GM12892 (cell line): Measurements from ENCODE around the gene STK32C.

Source experiments
- POLR2A ChIP-seq: IDR thresholded peaks from 2 replicates; pipeline ENCODE4 v1.6.1; 2011; ENCODE audit warnings: low read depth, low read length, control low read depth
- POLR2AphosphoS5 ChIP-seq: IDR thresholded peaks from 2 replicates; pipeline ENCODE4 v1.6.1; 2011; ENCODE audit warnings: low read depth, low read length, control low read depth

DNA sequence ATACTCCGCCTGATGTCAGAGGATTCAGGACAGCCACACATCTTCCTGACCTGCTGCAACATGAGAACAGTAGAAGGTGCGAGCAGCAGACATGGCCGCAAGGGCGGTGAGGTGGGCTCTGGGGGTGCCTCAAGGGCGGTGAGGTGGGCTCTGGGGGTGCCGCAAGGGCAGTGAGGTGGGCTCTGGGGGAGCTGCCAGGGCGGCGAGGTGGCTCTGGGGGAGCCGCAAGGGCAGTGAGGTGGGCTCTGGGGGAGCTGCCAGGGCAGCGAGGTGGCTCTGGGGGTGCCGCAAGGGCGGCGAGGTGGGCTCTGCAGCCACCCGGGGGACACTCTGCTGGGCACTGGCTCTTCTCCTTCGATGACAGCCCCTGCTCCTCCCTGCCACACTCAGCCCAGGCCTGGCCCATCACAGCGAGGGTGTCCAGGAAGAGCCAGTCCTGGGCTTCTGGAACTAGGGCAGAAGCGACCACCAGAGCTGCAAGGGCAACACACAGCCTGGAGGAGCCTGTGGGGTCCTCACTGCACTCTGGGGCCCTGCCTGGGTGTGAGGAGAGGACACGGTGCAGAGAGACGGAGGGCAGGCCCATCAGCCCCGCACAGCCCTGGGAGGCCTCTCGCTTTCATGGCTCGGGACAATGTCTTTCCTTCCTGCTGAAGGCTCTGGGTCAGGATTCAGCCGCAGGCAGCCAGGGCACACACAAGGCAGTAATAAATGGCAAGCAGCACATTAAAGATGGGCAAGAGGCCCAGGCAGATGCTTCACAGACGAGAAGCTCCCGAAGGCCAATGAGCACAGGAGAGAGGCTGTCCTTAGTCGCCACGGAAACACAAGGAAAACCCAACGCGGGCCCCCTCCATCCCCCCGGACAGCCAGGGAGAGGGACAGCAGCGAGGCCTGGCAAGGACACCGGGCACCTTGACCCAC, 42.5 kb downstream of the STK32C start:
- TF ChIP-seq POLR2AphosphoS5 (no peak), POLR2A (no peak)
